Measurements from ENCODE around the gene LYSET. TPM values are rescaled to one million over a fixed set of nuclear protein-coding genes. Genes with fewer than 3 reads are reported as not detected.
"Not testable (repeated sequence)": the region's sequence is repeated elsewhere in the genome, so short reads cannot be mapped to it uniquely, and the experiment has no call there.

Gene LYSET
- total and polyA plus RNA-seq, 4 donors: 12.7 to 42.2 (median 15.4) TPM

DNA sequence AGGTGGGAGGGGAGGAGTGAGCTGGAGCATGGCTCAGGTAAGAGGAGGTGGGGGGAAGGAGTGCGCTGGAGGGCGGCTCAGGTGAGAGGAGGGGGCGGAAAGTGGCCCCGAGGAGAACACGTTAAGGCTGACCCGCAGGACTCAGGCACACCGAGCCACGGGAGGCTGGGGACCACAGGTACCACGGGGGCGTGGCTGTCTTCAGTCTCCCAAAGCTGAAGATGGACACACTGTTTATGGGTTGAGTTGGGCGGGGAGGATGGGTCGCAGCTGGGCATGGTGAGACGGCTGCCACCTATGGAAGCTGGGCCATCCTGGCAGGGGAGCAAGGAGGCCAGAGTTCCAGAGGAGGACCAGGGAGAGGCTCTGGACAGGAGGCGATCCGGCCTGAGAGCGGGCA lies 45.4 kb downstream of the LYSET start:
- no peak for ATAC-seq (ENCODE audit: low FRiP score)
- DNase-seq: no peak
- H3K27ac ChIP-seq (ENCODE audit: low read depth in 1 of 2, low read length in 2 of 2): no peak overlapping the region

DNA sequence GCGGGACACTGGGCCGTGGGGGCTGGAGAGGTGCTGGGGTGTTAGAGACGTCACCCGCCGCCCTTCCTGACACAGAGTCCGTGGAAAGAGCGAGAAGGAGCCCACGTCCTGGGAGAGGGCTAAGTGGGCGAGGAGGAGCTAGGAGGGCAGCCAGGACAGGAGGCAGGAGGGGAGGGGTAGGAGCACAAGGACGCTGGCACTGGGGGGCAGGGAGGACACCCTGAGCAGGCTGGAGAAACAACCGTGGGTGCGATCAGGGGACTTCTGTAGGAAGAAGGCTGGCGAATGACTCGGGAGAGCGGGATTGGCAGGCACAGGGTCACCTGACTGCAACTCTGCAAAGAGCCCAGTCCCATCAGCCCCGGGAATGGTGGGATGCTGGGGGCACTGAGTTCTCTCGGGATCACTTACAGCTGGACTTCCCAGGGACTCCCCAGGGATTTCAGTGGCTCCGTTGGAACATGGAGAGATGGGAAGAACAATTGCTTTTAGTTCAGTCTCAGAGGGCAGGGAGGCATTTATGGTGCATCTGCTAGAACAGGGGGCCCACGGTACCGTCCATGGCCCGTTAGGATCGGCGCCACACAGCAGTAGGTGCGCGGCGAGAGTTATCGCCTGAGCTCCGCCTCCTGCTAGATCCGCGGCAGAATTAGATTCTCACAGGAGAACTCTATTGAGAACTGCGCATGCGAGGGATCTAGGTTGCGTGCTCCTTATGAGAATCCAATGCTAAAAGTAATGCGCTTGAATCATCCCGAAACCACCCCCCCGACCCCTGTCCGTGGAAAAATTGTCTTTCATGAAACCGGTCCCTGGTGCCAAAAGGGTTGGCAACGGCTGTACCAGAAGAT lies 46.2 kb downstream of the LYSET start:
- ATAC-seq (ENCODE audit: low FRiP score): no peak
- no peaks in the 10 kb centered on the region for H3K27me3 ChIP-seq (ENCODE audit: control insufficient read depth in 1 of 2, insufficient read depth in 2 of 2, low read length in 1 of 2)
- no peak overlapping the region for H3K27ac ChIP-seq (ENCODE audit: low read depth in 1 of 2, low read length in 2 of 2)
- H3K9me3 ChIP-seq (ENCODE audit: control insufficient read depth, low read length): no peaks in the 10 kb centered on the region
- 23 to 25% methylated on average over 39 of the region's 39 CpGs for WGBS, 2 donors
- peaks cover 0 to 6% of the 10 kb centered on the region in 2 donors for H3K36me3 ChIP-seq (ENCODE audit: control insufficient read depth in 1 of 2, insufficient read depth in 2 of 2, low read length in 1 of 2)
- peak overlapping the region in 1 of 2 donors; percentile 14 for H3K4me3 ChIP-seq (ENCODE audit: low read length in 2 of 2)
- DNase-seq: peak; percentile 49 to 78
- intact Hi-C loops (cut with DNase I): no loop called here
- no peaks in the 10 kb centered on the region for H3K4me1 ChIP-seq (ENCODE audit: control insufficient read depth in 1 of 2, insufficient read depth in 2 of 2, low read length in 2 of 2)

More for the DNA sequence above, 45.4 kb downstream of the LYSET start:
- Histone ChIP-seq H3K4me3 (ENCODE audit: low read length in 2 of 2) (no peak overlapping the region), H3K9me3 (ENCODE audit: control insufficient read depth, low read length) (no peaks in the 10 kb centered on the region), H3K27me3 (ENCODE audit: control insufficient read depth in 1 of 2, insufficient read depth in 2 of 2, low read length in 1 of 2) (no peaks in the 10 kb centered on the region), H3K4me1 (ENCODE audit: control insufficient read depth in 1 of 2, insufficient read depth in 2 of 2, low read length in 2 of 2) (no peaks in the 10 kb centered on the region), H3K36me3 (ENCODE audit: control insufficient read depth in 1 of 2, insufficient read depth in 2 of 2, low read length in 1 of 2) (peaks cover 3 to 6% of the 10 kb centered on the region in 2 donors)
- WGBS, 2 donors: 95 to 97% methylated on average over 16 of the region's 16 CpGs
- intact Hi-C loops (cut with DNase I): no loop called here

DNA sequence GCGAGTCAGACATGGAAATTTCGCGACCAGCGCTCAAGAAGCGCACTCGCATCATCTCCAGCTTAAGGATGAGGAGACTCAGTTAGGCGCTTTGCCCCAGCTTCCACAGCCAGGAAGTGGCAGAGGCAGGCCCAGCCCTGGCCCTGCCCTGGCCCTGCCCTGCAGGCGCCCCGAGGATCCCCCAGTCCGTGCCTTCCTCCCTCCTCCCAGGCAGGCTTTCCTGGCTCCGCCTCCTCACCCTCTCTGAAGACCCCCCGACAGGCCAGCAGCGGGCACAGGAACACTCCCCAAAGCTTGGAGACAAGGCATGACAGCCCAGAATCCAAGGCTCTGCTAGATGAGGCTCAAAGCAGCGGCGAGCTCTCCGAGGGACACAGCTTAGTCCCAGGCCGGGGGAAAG lies 47.0 kb downstream of the LYSET start:
- Histone ChIP-seq H3K36me3 (ENCODE audit: control insufficient read depth in 1 of 2, insufficient read depth in 2 of 2, low read length in 1 of 2) (peaks cover 0 to 4% of the 10 kb centered on the region in 2 donors), H3K27ac (ENCODE audit: low read depth in 1 of 2, low read length in 2 of 2) (no peak overlapping the region), H3K4me1 (ENCODE audit: control insufficient read depth in 1 of 2, insufficient read depth in 2 of 2, low read length in 2 of 2) (no peaks in the 10 kb centered on the region), H3K4me3 (ENCODE audit: low read length in 2 of 2) (no peak overlapping the region), H3K27me3 (ENCODE audit: control insufficient read depth in 1 of 2, insufficient read depth in 2 of 2, low read length in 1 of 2) (no peaks in the 10 kb centered on the region), H3K9me3 (ENCODE audit: control insufficient read depth, low read length) (no peaks in the 10 kb centered on the region)
- WGBS, 2 donors: 55 to 64% methylated on average over 17 of the region's 17 CpGs
- intact Hi-C loops (cut with DNase I): no loop called here
- ATAC-seq (ENCODE audit: low FRiP score): no peak
- DNase-seq: no peak

DNA sequence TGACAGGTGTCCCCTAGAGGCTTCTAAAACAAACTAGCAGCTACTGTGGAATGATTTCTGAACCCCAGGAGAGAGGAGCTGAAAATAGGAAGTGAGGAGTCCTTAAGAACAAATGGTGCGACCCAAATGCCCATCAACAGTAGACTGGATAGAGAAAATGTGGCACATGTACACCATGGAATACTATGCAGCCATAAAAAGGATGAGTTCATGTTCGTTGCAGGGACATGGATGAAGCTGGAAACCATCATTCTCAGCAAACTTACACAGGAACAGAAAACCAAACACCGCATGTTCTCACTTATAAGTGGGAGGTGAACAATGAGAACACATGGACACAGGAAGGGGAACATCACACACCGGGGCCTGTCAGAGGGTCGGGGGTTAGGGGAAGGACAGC lies 48.0 kb downstream of the LYSET start:
- H3K9me3 ChIP-seq (ENCODE audit: control insufficient read depth, low read length); H3K27ac ChIP-seq (ENCODE audit: low read depth in 1 of 2, low read length in 2 of 2); ATAC-seq (ENCODE audit: low FRiP score); intact Hi-C loops (cut with DNase I); DNase-seq; H3K4me1 ChIP-seq (ENCODE audit: control insufficient read depth in 1 of 2, insufficient read depth in 2 of 2, low read length in 2 of 2); H3K36me3 ChIP-seq (ENCODE audit: control insufficient read depth in 1 of 2, insufficient read depth in 2 of 2, low read length in 1 of 2); H3K27me3 ChIP-seq (ENCODE audit: control insufficient read depth in 1 of 2, insufficient read depth in 2 of 2, low read length in 1 of 2); H3K4me3 ChIP-seq (ENCODE audit: low read length in 2 of 2): not testable (repeated sequence)
- WGBS, 2 donors: 92 to 95% methylated on average over 5 of the region's 5 CpGs

DNA sequence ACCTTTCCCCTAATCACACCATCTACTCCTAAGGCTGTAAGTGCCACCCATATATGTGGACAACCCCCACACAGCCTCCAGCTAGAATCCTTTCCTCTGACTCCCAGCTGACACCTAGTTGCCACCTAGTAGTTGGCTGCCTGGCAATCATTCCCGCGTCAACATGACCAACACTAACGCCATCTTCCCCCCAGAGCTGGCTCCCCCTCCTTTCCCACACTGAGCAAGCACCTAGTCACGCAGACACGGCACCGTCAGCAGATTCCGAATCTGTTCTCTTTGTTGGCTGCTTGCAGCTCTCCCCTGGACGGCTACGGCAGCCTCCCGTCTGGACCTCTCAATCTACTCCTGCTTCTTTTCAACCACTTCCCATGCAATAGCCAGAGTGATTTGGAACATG lies 49.7 kb downstream of the LYSET start:
- DNase-seq (peak in 1 of 2 donors; percentile 50), ATAC-seq (ENCODE audit: low FRiP score) (no peak)
- no peak overlapping the region for H3K27ac ChIP-seq (ENCODE audit: low read depth in 1 of 2, low read length in 2 of 2)
- no peaks in the 10 kb centered on the region for H3K36me3 ChIP-seq (ENCODE audit: control insufficient read depth in 1 of 2, insufficient read depth in 2 of 2, low read length in 1 of 2)
- no peaks in the 10 kb centered on the region for H3K27me3 ChIP-seq (ENCODE audit: control insufficient read depth in 1 of 2, insufficient read depth in 2 of 2, low read length in 1 of 2)
- no peaks in the 10 kb centered on the region for H3K4me1 ChIP-seq (ENCODE audit: control insufficient read depth in 1 of 2, insufficient read depth in 2 of 2, low read length in 2 of 2)
- H3K9me3 ChIP-seq (ENCODE audit: control insufficient read depth, low read length): no peaks in the 10 kb centered on the region
- intact Hi-C loops (cut with DNase I): no loop called here
- H3K4me3 ChIP-seq (ENCODE audit: low read length in 2 of 2): no peak overlapping the region
- 28 to 29% methylated on average over 10 of the region's 10 CpGs for WGBS, 2 donors

Other genes with a start within 250 kb of the LYSET start
- gene ITPK1, start 69.4 kb upstream of the LYSET start, total RNA-seq: 10 to 100 TPM; 50.8 to 69.5 TPM
- gene ITPK1, start 69.4 kb upstream of the LYSET start, polyA plus RNA-seq: 10 to 100 TPM; 39.7 to 57.5 TPM
- 10 to 100 TPM; 22.0 to 22.8 TPM for gene MOAP1, start 420 bp upstream of the LYSET start, total RNA-seq
- gene MOAP1, start 420 bp upstream of the LYSET start, polyA plus RNA-seq: 10 to 100 TPM; 37.6 to 38.7 TPM
- 1 to 10 TPM; 4.9 to 7.4 TPM for gene GON7, start 21.7 kb downstream of the LYSET start, total RNA-seq
- gene GON7, start 21.7 kb downstream of the LYSET start, polyA plus RNA-seq: 10 to 100 TPM; 12.5 to 17.3 TPM
- 10 to 100 TPM; 15.7 to 18.0 TPM for gene UBR7, start 21.9 kb downstream of the LYSET start, total RNA-seq
- gene UBR7, start 21.9 kb downstream of the LYSET start, polyA plus RNA-seq: 10 to 100 TPM; 14.7 to 18.5 TPM
- gene BTBD7, start 147.7 kb downstream of the LYSET start, total RNA-seq: 10 to 100 TPM; 39.6 to 51.2 TPM
- 1 to 10 TPM; 7.4 to 8.5 TPM for gene BTBD7, start 147.7 kb downstream of the LYSET start, polyA plus RNA-seq
- gene COX8C, start 161.9 kb downstream of the LYSET start, total RNA-seq: not detected
- not detected for gene COX8C, start 161.9 kb downstream of the LYSET start, polyA plus RNA-seq
- under 1 TPM; 0.16 to 0.21 TPM for gene UNC79, start 245.6 kb downstream of the LYSET start, total RNA-seq
- under 1 TPM in 1 of 2 donors, not detected in 1; 0.05 TPM for gene UNC79, start 245.6 kb downstream of the LYSET start, polyA plus RNA-seq